GM12875 (cell line): ENCODE measurements around the gene TMEM59L.

Source experiments
- H3K4me3 ChIP-seq: one replicate; pipeline ENCODE4 v1.5.1; 2011; ENCODE audit warnings: low read depth, low read length, control low read depth
- CTCF ChIP-seq: IDR thresholded peaks from 2 replicates; pipeline ENCODE4 v1.5.1; 2011; ENCODE audit warnings: low read depth, mild to moderate bottlenecking, control low read depth, inconsistent platforms, low read length, moderate library complexity, borderline replicate concordance; ENCODE audit not compliant: insufficient read depth

The TMEM59L gene

GRCh38 chr19:18645035-18645511, 32.4 kb downstream of the TMEM59L start:
- H3K4me3 ChIP-seq = no peak overlapping the region

GRCh38 chr19:18646535-18647370, 34.1 kb downstream of the TMEM59L start:
- TF ChIP-seq CTCF = no peak
- no peak overlapping the region for H3K4me3 ChIP-seq

More at GRCh38 chr19:18645035-18645511, 32.4 kb downstream of the TMEM59L start:
- TF ChIP-seq CTCF = no peak

- H3K4me3 ChIP-seq = no peak overlapping the region
- TF ChIP-seq CTCF = no peak
These were observed 34.7 kb downstream of the TMEM59L start for GRCh38 chr19:18647371-18647767.

GRCh38 chr19:18647807-18648206, 35.1 kb downstream of the TMEM59L start:
- no peak for TF ChIP-seq CTCF
- H3K4me3 ChIP-seq = no peak overlapping the region

GRCh38 chr19:18648973-18649315, 36.3 kb downstream of the TMEM59L start:
- no peak overlapping the region for H3K4me3 ChIP-seq
- TF ChIP-seq CTCF = no peak

- H3K4me3 ChIP-seq = no peak overlapping the region
- no peak for TF ChIP-seq CTCF
These were observed 36.8 kb downstream of the TMEM59L start for GRCh38 chr19:18649371-18650020.

- no peak for TF ChIP-seq CTCF
- H3K4me3 ChIP-seq = no peak overlapping the region
These were observed 37.3 kb downstream of the TMEM59L start for GRCh38 chr19:18650021-18650390.
